ENCODE data around the gene GNB1.
A peak's percentile ranks its signal among the peaks of the same experiment; 100 is the strongest.

The GNB1 gene

GRCh38 chr1:1918901-1919303, 28.0 kb upstream of the GNB1 start, which contains the start of gene TMEM52:
Gene TMEM52, minus strand, starts transcription at chr1:1919279. Its CDS starts 14 bp downstream, at chr1:1919265.
- Mint-ChIP-seq H3K4me3 (peak within 1 kb of the TSS; percentile 75 to 79), H3K27ac (peak within 1 kb of the TSS; percentile 79), H3K36me3 (no peaks in the 10 kb centered on the region), H3K27me3 (peaks cover 1 to 14% of the 10 kb centered on the region in 2 donors), H3K9me3 (no peaks in the 10 kb centered on the region), H3K4me1 (peaks cover 6 to 17% of the 10 kb centered on the region in 2 donors)
- DNase-seq = no peak
- ATAC-seq (replicated peaks) = peak; percentile 35 to 40

- H3K36me3 Mint-ChIP-seq = no peaks in the 10 kb centered on the region
- H3K9me3 Mint-ChIP-seq = no peaks in the 10 kb centered on the region
- peaks cover 6 to 17% of the 10 kb centered on the region in 2 donors for H3K4me1 Mint-ChIP-seq
- peaks cover 5 to 20% of the 10 kb centered on the region in 2 donors for H3K27me3 Mint-ChIP-seq
- ATAC-seq (replicated peaks) (no peak), DNase-seq (no peak)
- H3K4me3 Mint-ChIP-seq = peak overlapping the region; percentile 75 to 79
- peak overlapping the region; percentile 51 for H3K27ac Mint-ChIP-seq
Observed at GRCh38 chr1:1917995-1918900, 27.4 kb upstream of the GNB1 start.

- no peaks in the 10 kb centered on the region for H3K9me3 Mint-ChIP-seq
- no peak for DNase-seq
- H3K27me3 Mint-ChIP-seq = peaks cover 5 to 12% of the 10 kb centered on the region in 2 donors
- peaks cover 6 to 12% of the 10 kb centered on the region in 2 donors for H3K4me1 Mint-ChIP-seq
- no peaks in the 10 kb centered on the region for H3K36me3 Mint-ChIP-seq
- H3K4me3 Mint-ChIP-seq = peak overlapping the region; percentile 28 to 50
- ATAC-seq (replicated peaks) = no peak
- peak overlapping the region; percentile 51 for H3K27ac Mint-ChIP-seq
Observed at GRCh38 chr1:1917304-1917976, 26.6 kb upstream of the GNB1 start.

- Mint-ChIP-seq H3K27me3 (peaks cover 5 to 11% of the 10 kb centered on the region in 2 donors), H3K9me3 (no peaks in the 10 kb centered on the region), H3K4me1 (peaks cover 6 to 12% of the 10 kb centered on the region in 2 donors), H3K27ac (no peak overlapping the region), H3K4me3 (no peak overlapping the region), H3K36me3 (no peaks in the 10 kb centered on the region)
- DNase-seq = no peak
- no peak for ATAC-seq (replicated peaks)
Observed at GRCh38 chr1:1916851-1917251, 26.0 kb upstream of the GNB1 start.

GRCh38 chr1:1915911-1916840, 25.3 kb upstream of the GNB1 start:
- Mint-ChIP-seq H3K36me3 (no peaks in the 10 kb centered on the region), H3K9me3 (no peaks in the 10 kb centered on the region), H3K27me3 (peaks cover 5 to 11% of the 10 kb centered on the region in 2 donors), H3K4me1 (peaks cover 6 to 12% of the 10 kb centered on the region in 2 donors), H3K4me3 (no peak overlapping the region), H3K27ac (peak overlapping the region; percentile 62)
- ATAC-seq (replicated peaks) (no peak), DNase-seq (no peak)

GRCh38 chr1:1914971-1915692, 24.2 kb upstream of the GNB1 start, which contains the start of gene CALML6:
Gene CALML6, plus strand, starts transcription at chr1:1915260. Its CDS starts 21 bp downstream, at chr1:1915281.
- Mint-ChIP-seq H3K27ac (peak within 1 kb of the TSS; percentile 62), H3K4me3 (no peak within 1 kb of the TSS), H3K36me3 (no peaks in the 10 kb centered on the region), H3K9me3 (no peaks in the 10 kb centered on the region), H3K4me1 (peaks cover 12 to 17% of the 10 kb centered on the region in 2 donors), H3K27me3 (peaks cover 5 to 11% of the 10 kb centered on the region in 2 donors)
- DNase-seq (no peak), ATAC-seq (replicated peaks) (no peak)

- H3K27me3 Mint-ChIP-seq = peaks cover 5 to 11% of the 10 kb centered on the region in 2 donors
- ATAC-seq (replicated peaks) (no peak), DNase-seq (no peak)
- H3K27ac Mint-ChIP-seq = no peak overlapping the region
- H3K36me3 Mint-ChIP-seq = no peaks in the 10 kb centered on the region
- peaks cover 15 to 22% of the 10 kb centered on the region in 2 donors for H3K4me1 Mint-ChIP-seq
- no peak overlapping the region for H3K4me3 Mint-ChIP-seq
- H3K9me3 Mint-ChIP-seq = no peaks in the 10 kb centered on the region
Observed at GRCh38 chr1:1914101-1914970, 23.4 kb upstream of the GNB1 start.

GRCh38 chr1:1911350-1912041, 20.6 kb upstream of the GNB1 start:
- H3K36me3 Mint-ChIP-seq = no peaks in the 10 kb centered on the region
- H3K4me1 Mint-ChIP-seq = peaks cover 15 to 26% of the 10 kb centered on the region in 2 donors
- no peak for ATAC-seq (replicated peaks)
- H3K9me3 Mint-ChIP-seq = no peaks in the 10 kb centered on the region
- DNase-seq = no peak
- peaks cover 5 to 7% of the 10 kb centered on the region in 2 donors for H3K27me3 Mint-ChIP-seq
- H3K27ac Mint-ChIP-seq = no peak overlapping the region
- no peak overlapping the region for H3K4me3 Mint-ChIP-seq

GRCh38 chr1:1910651-1911331, 19.9 kb upstream of the GNB1 start:
- DNase-seq = no peak
- no peak overlapping the region for H3K27ac Mint-ChIP-seq
- no peaks in the 10 kb centered on the region for H3K9me3 Mint-ChIP-seq
- peaks cover 20 to 33% of the 10 kb centered on the region in 2 donors for H3K4me1 Mint-ChIP-seq
- ATAC-seq (replicated peaks) = no peak
- peak overlapping the region in 1 of 2 donors; percentile 91 for H3K4me3 Mint-ChIP-seq
- H3K36me3 Mint-ChIP-seq = no peaks in the 10 kb centered on the region
- peaks cover 5 to 7% of the 10 kb centered on the region in 2 donors for H3K27me3 Mint-ChIP-seq

- no peaks in the 10 kb centered on the region for H3K36me3 Mint-ChIP-seq
- no peak for DNase-seq
- H3K27ac Mint-ChIP-seq = peak overlapping the region; percentile 92
- ATAC-seq (replicated peaks) = no peak
- peaks cover 5 to 7% of the 10 kb centered on the region in 2 donors for H3K27me3 Mint-ChIP-seq
- H3K4me3 Mint-ChIP-seq = peak overlapping the region; percentile 88 to 91
- peaks cover 19 to 33% of the 10 kb centered on the region in 2 donors for H3K4me1 Mint-ChIP-seq
- no peaks in the 10 kb centered on the region for H3K9me3 Mint-ChIP-seq
Observed at GRCh38 chr1:1910033-1910465, 19.2 kb upstream of the GNB1 start.

GRCh38 chr1:1908506-1908791, 17.6 kb upstream of the GNB1 start:
- Mint-ChIP-seq H3K9me3 (no peaks in the 10 kb centered on the region), H3K36me3 (no peaks in the 10 kb centered on the region), H3K27ac (peak overlapping the region; percentile 71), H3K27me3 (peaks cover 0 to 1% of the 10 kb centered on the region in 2 donors), H3K4me3 (peak overlapping the region; percentile 88 to 91), H3K4me1 (peaks cover 18 to 33% of the 10 kb centered on the region in 2 donors)
- ATAC-seq (replicated peaks) (peak in 1 of 2 donors; percentile 28), DNase-seq (no peak)
